Activated CD8-positive, alpha-beta memory T cell treated with anti-CD3 and anti-CD28 coated beads for 4 hours (primary cell): ENCODE data around the gene C11orf58.

Source experiments
- DNase-seq, 2 donors: peaks; one replicate each; pipeline ENCODE4 v3.0.0-alpha.2; 2020; ENCODE audit warnings: low read depth in 2 of 2

C11orf58 gene

GRCh38 chr11:16767957-16768356, 29.5 kb downstream of the C11orf58 start:
- DNase-seq = no peak

GRCh38 chr11:16769386-16769785, 30.9 kb downstream of the C11orf58 start:
- DNase-seq = no peak

DNA sequence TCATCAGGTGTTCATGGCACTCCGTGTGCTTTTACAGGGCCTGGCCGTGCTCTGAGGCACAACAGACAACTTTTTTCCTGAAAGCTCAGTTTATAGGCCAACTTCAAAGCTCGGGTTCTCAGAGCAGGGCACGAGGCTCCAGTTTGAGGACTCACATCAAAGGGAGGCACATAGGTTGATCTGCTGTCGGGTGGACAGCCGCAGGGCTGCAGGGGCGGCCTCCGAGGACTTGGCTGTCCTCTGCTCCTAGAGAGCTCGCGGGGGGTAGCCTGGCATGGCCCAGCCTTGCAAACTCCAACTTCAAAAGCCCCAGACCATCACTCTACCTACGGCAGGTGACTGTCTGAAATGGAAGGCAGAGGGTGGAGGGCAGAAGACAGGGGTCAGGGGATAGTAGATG, 31.6 kb downstream of the C11orf58 start:
- no peak for DNase-seq

DNA sequence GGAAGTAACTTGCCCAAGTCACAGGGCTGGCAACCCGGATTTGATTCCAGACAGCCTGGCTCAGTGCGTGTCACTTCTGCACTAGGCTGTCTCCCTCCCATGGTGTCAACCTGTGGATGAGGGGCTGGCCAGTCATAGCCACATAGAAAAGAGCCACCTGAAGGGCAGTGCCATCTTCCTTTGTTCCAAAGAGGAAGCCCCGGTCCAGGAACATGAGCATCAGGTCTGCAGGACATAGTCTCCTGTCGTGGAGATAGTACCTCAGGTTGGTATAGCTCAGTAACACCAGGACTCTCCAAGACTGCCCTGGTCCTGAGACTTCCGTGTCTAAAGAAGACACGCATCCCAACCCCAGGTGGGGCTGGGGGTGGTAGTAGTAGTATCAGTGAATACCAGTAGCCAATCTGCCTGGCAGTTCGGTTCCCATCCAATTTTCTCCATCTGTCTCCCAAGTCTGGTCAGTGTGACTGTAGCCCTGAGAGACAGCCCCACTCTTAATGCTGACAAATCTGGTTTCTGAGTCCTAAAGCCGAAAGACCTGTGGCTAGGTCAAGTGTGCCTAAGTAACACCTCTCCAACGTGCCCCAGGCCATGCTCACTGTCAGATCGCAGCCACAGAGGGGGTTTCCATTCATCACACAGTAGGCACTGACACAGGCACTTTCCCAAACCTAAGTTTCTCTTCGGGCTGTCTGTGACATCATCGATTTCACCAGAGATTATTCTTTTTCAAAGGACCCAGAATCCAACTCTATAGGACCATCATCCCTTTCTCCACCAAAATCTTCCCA, 33.1 kb downstream of the C11orf58 start:
- DNase-seq = no peak

DNA sequence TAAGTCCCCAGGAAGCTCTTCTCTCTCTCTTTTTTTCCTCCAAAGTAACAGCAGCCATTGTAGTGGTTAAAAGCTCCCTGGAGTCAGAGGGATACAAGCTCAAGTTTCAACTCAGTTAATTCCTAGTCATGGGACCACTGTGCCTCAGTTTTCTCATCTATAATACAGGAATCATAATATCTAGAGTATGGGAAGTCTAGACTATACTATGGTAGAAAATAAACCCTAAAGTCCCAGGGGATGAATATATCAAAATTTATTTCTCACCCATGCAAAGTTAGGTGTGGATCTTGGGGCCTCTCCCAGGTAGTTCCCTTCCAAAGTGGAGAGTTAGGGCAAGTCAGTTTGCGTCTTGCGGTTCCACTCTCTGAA, 33.7 kb downstream of the C11orf58 start:
- no peak for DNase-seq

DNA sequence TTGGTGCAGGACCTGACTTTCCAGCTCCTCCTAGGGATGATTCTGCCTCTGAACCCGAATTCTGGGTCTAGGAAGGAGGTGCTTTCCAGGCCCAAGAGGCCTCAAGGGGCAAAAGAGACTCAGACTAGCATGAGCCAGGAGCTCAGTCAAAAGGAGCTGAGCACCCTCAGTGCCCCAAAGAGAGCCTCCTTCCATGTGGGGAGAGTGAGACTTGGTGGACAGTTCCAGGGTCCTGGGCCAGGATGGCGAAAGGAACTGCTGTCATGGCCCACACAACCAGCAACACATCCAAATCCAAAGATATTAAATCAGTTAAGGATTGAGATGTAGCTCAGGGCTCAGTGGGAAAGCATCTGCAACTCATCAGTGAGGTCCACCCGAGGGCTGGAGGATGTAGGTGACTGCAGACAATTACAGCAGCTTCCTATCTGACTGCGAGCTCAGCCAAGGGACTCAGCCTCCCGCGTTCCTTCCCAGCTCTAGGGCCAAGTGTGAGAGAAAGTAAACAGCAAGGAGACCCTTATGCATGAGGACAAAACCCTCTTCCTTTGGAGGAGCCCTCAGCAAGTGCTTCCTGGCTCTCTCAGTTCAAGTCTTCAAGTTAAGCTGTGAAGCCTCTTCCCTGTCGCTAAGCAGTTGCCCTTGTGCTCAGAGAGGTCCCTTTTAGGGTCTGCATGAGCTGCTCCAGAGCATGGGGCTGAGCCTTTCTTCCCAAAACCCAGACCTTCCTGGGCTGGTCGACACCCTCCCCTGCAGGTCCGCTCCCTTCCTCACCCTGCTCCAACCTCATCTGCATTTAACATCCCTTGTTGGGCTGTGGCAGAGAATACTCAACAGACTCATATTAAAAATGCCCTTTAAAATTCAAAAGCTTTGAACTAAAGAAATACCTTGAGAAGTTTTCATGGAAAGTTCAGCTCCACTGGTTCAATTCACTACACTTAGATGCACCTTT, 35.8 kb downstream of the C11orf58 start:
- DNase-seq = no peak

- no peak for DNase-seq
Observed at GRCh38 chr11:16774936-16775613, 36.6 kb downstream of the C11orf58 start.

- no peak for DNase-seq
Observed at GRCh38 chr11:16775614-16776283, 37.3 kb downstream of the C11orf58 start.

DNA sequence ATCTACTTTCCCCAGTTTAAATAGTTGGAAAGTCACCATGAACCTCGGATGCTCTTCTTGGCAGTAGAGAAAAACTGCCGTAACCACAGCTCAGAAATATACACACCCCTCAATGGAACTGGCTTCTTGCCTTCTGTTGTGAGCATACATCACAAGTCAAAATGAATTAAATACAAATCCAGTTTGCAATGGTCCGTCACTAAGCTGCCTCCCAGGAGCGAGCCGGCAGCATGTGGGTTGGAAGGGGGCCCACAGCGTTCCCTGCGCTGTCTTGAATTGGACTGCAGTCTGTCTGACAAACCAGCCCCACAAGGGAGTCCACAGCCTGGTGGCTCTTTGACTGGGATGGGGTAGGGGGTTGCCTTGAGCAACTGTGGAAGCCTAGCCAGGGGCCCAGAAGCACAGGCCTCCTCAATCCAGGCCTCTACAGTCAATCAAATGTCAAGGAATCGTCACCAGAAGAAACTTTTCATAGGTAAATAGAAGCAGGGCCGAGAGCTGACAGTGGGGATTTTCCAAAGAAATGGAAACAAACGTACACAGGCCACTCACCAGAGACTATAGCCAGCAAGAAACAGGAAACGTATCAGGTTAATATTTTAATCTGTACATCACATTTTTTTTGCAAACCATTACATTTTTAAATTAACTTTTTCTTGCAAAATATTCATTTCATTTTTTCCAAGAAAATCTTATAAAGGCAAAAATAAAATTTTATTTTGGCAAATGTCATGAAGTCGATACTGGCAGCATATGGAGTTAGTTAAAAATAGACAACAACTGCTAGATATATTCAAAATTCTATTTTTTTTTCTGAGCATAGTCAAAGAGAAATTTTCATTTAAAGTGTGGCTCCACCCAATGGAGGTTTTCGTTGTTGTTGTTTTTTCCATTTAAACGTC, 38.5 kb downstream of the C11orf58 start:
- DNase-seq = no peak

DNA sequence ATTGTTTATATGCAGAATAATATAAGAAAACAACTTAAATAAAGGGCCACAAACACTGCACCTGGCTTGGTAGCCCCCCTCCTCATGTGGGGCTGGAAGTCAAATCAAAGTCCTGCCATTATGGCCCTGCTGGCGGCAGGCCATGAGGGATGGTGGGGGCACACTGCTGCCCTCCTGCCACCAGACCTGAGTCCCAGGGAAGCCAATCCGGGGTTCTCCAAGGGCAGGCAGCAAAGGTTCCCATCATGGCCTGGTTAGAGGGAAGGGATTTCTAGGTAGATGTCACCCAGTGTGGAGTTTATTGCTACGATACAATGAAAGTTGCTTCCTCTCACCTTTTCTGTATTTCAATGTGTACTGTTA, 39.1 kb downstream of the C11orf58 start:
- DNase-seq = no peak

DNA sequence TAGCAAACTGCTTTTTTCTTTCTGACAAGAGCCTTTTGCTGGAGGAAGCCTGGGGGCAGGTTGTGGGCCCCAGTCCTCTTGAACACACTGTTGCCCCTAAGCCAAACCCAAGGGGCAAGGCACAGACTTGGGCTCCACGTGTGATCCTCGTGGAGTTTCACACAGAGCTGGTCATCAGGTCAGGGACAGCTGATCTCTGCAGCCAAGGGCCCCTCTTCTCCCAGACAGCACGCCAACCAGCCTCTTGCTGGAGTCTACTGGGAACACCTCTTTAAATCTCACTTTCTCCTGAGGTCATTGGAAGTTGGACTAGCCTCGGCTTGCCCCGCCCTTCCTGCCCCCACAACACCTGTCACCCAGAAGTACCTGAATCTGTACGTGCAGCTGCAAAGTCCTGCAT, 39.8 kb downstream of the C11orf58 start:
- DNase-seq = no peak

- DNase-seq = no peak
Observed at GRCh38 chr11:16778876-16779275, 40.4 kb downstream of the C11orf58 start.

- DNase-seq = no peak
Observed at GRCh38 chr11:16779436-16779835, 41.0 kb downstream of the C11orf58 start.

GRCh38 chr11:16780146-16780545, 41.7 kb downstream of the C11orf58 start:
- DNase-seq = no peak

DNA sequence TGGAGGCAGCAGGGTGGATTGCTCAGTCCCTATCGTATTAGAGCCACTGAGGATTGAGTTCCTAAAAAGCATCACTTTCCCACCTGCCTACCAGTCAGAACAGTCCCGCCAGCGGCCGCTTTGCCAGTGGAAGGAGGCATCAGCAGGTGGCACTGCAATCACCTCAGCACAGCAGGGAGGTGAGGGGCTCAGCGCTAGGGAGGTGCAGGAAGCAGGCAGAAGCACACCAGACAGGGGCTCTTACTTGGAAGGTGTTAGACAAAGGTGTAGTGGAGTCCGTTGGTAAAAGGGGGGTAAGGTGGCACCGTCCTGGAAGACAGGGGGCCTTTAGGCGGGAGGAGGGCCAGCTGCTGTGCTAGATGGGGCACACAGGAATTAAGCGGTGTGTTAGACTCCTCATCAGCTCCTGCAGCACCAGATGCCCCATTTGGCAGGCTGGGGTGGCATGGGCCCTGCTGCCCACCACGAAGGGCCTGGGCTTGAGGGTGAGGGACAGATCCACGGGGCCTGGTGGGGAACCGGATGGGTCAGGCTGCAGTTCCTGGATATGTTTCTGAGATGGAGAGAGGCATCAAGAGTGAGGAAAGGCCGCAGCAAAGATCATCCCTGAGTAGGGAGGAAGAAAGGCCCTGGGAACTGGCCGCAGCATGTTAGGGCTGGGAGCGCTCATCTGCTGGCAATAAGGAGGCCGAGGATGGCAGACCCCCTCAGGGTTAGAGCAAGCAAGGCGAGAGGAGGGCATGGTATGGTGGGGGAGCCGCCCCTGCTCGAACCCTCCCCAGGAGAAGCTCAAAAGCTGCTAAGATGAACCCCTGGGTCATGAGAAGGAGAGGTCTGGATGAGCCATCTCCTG, 42.5 kb downstream of the C11orf58 start:
- DNase-seq = no peak

- no peak for DNase-seq
Observed at GRCh38 chr11:16781936-16782919, 43.8 kb downstream of the C11orf58 start.

DNA sequence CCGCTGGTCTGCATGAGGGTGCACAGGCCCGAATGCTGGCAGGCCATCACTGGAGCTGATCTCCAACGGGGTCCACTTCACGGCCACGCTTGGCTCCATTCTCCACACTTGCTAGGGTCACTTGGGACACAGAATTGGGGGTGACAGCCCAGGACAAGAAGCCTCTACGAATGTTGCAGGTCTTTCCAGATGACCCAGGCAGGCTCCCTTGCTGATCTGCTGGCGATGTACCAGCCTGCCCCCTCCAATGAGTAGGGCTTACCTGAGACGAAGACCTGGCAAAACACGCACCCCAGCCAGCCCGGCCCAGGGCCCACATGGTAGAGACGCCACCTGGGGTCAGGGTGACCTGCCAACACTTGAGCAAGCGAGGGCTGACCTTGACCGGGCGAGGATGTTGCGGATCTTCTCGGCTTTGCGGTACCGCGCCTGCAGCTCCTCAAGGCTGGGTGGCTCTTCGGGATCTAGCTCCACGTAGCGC, 44.9 kb downstream of the C11orf58 start:
- no peak for DNase-seq

DNA sequence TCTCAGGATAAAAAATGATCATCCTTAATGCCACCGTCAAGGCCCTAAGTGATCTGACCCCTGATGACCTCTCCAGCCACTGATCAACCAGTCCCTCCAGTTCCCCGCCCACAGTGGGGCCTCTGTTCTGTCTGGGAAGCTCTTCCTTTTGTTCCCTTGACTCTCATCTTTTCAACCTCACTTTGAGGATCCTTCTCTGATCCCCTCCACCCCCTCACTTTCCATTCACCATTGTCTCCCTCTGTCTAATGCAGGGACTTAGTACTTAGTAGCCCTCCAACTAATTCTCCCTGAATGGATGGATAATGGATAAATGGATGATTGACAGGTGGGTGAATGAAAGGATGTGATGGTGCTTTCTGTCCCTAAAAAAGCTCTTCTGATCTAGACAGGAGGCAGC, 45.6 kb downstream of the C11orf58 start:
- no peak for DNase-seq
